Urinary bladder (tissue), 4 donors: ENCODE data around the gene CALR. TPM values are rescaled to one million over a fixed set of nuclear protein-coding genes. Genes with fewer than 3 reads are reported as not detected.
"Not testable (repeated sequence)": the region's sequence is repeated elsewhere in the genome, so short reads cannot be mapped to it uniquely, and the experiment has no call there.

Source experiments
- DNase-seq: peaks from one replicate; pipeline ENCODE4 v3.0.0-alpha.2; 2015; ENCODE audit errors: extremely low spot score
- H3K27ac ChIP-seq: one replicate; pipeline ENCODE4 v1.5.1; 2013; ENCODE audit warnings: low read depth, mild to moderate bottlenecking, moderate library complexity
- H3K36me3 ChIP-seq: one replicate; pipeline ENCODE4 v1.6.1; 2013; ENCODE audit warnings: mild to moderate bottlenecking, moderate library complexity; ENCODE audit not compliant: insufficient read depth
- H3K4me1 ChIP-seq: one replicate; pipeline ENCODE4 v1.6.1; 2013; ENCODE audit warnings: mild to moderate bottlenecking, moderate library complexity; ENCODE audit not compliant: insufficient read depth
- H3K4me3 ChIP-seq: one replicate; pipeline ENCODE4 v1.5.1; 2013; ENCODE audit warnings: low read depth, low read length
- WGBS: extraction: QIAGEN DNeasy Blood & Tissue Kit; methylation state at CpG from one replicate; pipeline ENCODE4 v1.1.7; 2013; 5-methylcytosine and 5-hydroxymethylcytosine counted together
- polyA plus RNA-seq: library from polyadenylated mRNA; stranded (reverse); fragments of 200-250 nt; gene quantifications from one replicate; pipeline ENCODE4 v1.2.3, GENCODE V29; 2013
- total RNA-seq: library from RNA; depleted of rRNA; stranded (reverse); fragments of >200 nt; gene quantifications from one replicate; pipeline ENCODE4 v1.2.3, GENCODE V29; 2014
- donor health status: healthy with polysubstance abuse.
- donor health status: healthy.

Gene CALR
- total and polyA plus RNA-seq, 2 donors = 350 to 366 TPM

- H3K4me3 ChIP-seq = no peak overlapping the region
- no peak for DNase-seq
- H3K27ac ChIP-seq = no peak overlapping the region
- H3K4me1 ChIP-seq = peaks cover 3% of the 10 kb centered on the region
- 81% methylated on average over 2 of the region's 2 CpGs for WGBS
- peaks cover 2% of the 10 kb centered on the region for H3K36me3 ChIP-seq
Measured at GRCh38 chr19:12940897-12941296, 2.5 kb downstream of the CALR start.

- H3K4me3 ChIP-seq = no peak overlapping the region
- H3K36me3 ChIP-seq = peaks cover 2% of the 10 kb centered on the region
- no peak overlapping the region for H3K27ac ChIP-seq
- WGBS = 83% methylated on average over 18 of the region's 18 CpGs
- peaks cover 7% of the 10 kb centered on the region for H3K4me1 ChIP-seq
- DNase-seq = no peak
Measured at GRCh38 chr19:12943437-12944044, 5.1 kb downstream of the CALR start.

GRCh38 chr19:12944104-12944674 lies 5.8 kb downstream of the CALR start:
- DNase-seq = no peak
- H3K36me3 ChIP-seq = peaks cover 2% of the 10 kb centered on the region
- H3K4me3 ChIP-seq = no peak overlapping the region
- no peak overlapping the region for H3K27ac ChIP-seq
- H3K4me1 ChIP-seq = peaks cover 7% of the 10 kb centered on the region
- WGBS = 64% methylated on average over 2 of the region's 2 CpGs

DNA sequence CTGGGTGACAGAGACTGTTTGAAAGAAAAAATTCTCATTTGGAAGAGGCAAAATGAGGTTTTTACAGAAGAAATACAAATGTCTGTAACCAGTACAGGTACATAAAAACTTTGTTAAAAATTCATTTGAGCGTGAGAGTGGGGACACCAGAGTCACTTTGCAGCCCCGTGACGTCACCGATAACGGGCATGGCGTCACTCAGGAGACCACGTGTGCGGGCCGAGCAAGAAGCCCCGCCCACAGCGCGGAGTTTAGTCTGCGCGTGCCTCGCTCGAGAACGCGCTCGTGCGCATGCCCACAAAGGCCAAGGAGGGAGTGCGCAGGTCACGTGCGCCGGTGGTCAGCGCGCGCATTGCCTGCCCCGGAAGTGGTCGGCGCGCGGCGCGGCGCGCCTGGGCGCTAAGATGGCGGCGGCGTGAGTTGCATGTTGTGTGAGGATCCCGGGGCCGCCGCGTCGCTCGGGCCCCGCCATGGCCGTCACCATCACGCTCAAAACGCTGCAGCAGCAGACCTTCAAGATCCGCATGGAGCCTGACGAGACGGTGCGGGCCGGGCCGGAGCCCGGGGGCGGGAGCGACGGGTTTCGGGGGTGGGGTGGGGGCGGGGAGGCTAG lies 7.2 kb downstream of the CALR start, which contains the start of gene RAD23A:
TSS of gene RAD23A (plus strand) at position 384 of the 613 bp plus-strand sequence. CDS start at position 471, 87 bp downstream.
- Histone ChIP-seq H3K36me3 (peaks cover 4% of the 10 kb centered on the region), H3K4me3 (peak within 1 kb of the TSS; percentile 93), H3K4me1 (peaks cover 4% of the 10 kb centered on the region), H3K27ac (peak within 1 kb of the TSS; percentile 75)
- DNase-seq = peak; percentile 93
- under 1% methylated on average over 62 of the region's 62 CpGs for WGBS

- Histone ChIP-seq H3K27ac (peak overlapping the region; percentile 75), H3K4me3 (peak overlapping the region; percentile 93), H3K36me3 (peaks cover 4% of the 10 kb centered on the region), H3K4me1 (peaks cover 4% of the 10 kb centered on the region)
- DNase-seq = no peak
- under 1% methylated on average over 40 of the region's 40 CpGs for WGBS
Measured at GRCh38 chr19:12946092-12946721, 7.8 kb downstream of the CALR start.

DNA sequence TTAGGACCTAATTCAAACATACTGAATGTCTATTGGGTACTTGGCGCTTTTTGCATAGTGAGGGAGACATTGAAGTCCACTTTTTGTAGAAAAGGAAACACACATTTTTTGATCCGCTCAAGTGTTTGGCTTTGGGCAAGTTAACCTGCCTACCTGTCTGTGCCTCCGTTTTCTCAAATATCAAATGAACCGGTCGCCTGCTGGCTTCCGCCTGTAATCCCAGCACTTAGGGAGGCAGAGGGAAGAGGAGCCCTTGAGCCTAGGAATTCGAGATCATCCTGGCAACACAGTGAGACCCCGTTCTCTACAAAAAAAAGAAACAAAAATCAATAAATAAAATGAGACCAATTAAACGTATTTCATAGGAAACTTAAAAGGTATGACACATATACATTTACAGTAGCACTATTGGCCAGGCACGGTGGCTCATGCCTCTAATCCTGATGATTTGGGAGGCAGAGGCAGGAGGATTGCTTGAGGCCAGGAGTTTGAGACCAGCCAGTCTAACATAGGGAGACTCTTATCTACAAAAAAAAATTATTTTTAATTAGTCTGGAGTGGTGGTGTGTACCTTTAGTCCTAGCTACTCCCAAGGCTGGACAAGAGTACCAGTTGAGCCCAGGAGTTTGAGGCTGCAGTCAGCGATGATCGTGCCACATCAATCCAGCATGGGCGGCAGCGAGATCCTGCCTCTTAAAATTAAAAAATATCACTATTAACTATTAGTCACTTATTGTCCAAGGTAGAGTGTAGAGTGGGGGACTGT lies 8.5 kb downstream of the CALR start:
- H3K27ac ChIP-seq = no peak overlapping the region
- H3K4me1 ChIP-seq = peaks cover 4% of the 10 kb centered on the region
- peaks cover 2% of the 10 kb centered on the region for H3K36me3 ChIP-seq
- WGBS = 56% methylated on average over 14 of the region's 14 CpGs
- DNase-seq = no peak
- peak overlapping the region; percentile 93 for H3K4me3 ChIP-seq

GRCh38 chr19:12947702-12948611 lies 9.5 kb downstream of the CALR start:
- H3K36me3 ChIP-seq = peaks cover 4% of the 10 kb centered on the region
- no peak overlapping the region for H3K27ac ChIP-seq
- DNase-seq = no peak
- peaks cover 4% of the 10 kb centered on the region for H3K4me1 ChIP-seq
- no peak overlapping the region for H3K4me3 ChIP-seq
- WGBS = 88% methylated on average over 28 of the region's 28 CpGs

DNA sequence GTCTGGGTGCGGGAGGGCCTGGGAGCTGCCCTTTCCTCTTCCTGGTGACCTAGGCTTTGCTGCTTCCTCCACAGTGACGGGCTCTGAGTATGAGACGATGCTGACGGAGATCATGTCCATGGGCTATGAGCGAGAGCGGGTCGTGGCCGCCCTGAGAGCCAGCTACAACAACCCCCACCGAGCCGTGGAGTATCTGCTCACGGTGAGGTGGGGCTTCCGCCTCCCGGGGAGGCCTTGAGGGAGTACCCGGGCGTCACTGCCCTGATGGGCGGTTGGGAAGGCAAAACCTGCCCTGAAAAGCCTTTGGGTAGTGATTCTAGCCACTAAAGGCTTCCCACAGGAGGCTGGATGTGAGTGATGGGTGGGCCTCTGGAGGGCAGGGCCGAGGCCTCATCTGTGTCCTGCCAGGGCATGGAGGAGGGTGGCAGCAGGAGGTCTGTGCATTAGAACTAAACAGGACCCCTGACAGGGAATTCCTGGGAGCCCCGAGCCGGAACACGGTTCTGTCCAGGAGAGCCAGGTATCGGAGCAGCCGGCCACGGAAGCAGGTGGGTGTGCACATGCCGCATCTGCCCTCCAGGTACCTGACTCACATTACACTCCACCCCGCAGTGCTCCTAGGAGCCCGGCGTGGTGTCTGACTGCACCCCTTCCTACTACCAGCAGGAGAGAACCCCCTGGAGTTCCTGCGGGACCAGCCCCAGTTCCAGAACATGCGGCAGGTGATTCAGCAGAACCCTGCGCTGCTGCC lies 10.4 kb downstream of the CALR start:
- WGBS = 93% methylated on average over 30 of the region's 30 CpGs
- H3K4me3 ChIP-seq = no peak overlapping the region
- peaks cover 6% of the 10 kb centered on the region for H3K36me3 ChIP-seq
- H3K27ac ChIP-seq = no peak overlapping the region
- H3K4me1 ChIP-seq = peaks cover 4% of the 10 kb centered on the region
- DNase-seq = no peak

- Histone ChIP-seq H3K36me3 (peaks cover 6% of the 10 kb centered on the region), H3K27ac (no peak overlapping the region), H3K4me1 (peaks cover 4% of the 10 kb centered on the region), H3K4me3 (no peak overlapping the region)
- DNase-seq = no peak
- 82% methylated on average over 16 of the region's 16 CpGs for WGBS
Measured at GRCh38 chr19:12949363-12950283, 11.2 kb downstream of the CALR start.

GRCh38 chr19:12952050-12952449 lies 13.6 kb downstream of the CALR start:
- not testable (repeated sequence) for H3K4me1 ChIP-seq, H3K27ac ChIP-seq, H3K4me3 ChIP-seq, H3K36me3 ChIP-seq, DNase-seq
- 88% methylated on average over 6 of the region's 6 CpGs for WGBS

- no peak overlapping the region for H3K27ac ChIP-seq
- H3K4me3 ChIP-seq = no peak overlapping the region
- no peaks in the 10 kb centered on the region for H3K4me1 ChIP-seq
- peaks cover 6% of the 10 kb centered on the region for H3K36me3 ChIP-seq
- WGBS = 49% methylated on average over 12 of the region's 12 CpGs
- DNase-seq = no peak
Measured at GRCh38 chr19:12952488-12953137, 14.2 kb downstream of the CALR start.
